HepG2 (cell line): ENCODE results near the gene PRDX2. TPM values are rescaled to one million over a fixed set of nuclear protein-coding genes. Genes with fewer than 3 reads are reported as not detected.

Source experiments
- ATAC-seq: fragments of 200-7000 bp; cut with Tn5 transposase; 3 replicates; pipeline ENCODE4 v1.9.1; 2020; ENCODE audit warnings: mild to moderate bottlenecking, moderate library complexity
- BruUV-seq: library from RNA; stranded (reverse); fragments of 400-500 nt; replicated peaks from 2 replicates; lab custom pipeline; 2021; lab: Mats Ljungman, UMichigan
- CTCF ChIA-PET: fragments of 300-600 bp; formaldehyde crosslinking; extraction: SDS; loops from one replicate; lab custom pipeline; 2021; ENCODE audit warnings: low total read pairs, inconsistent platforms, low intra/inter-chr PET ratio; lab: Yijun Ruan, JAX
- POLR2A ChIA-PET: fragments of 350-600 bp; sonication (Branson Sonifier 250); formaldehyde crosslinking; loops from one replicate; lab custom pipeline; 2020; ENCODE audit warnings: antibody characterized with exemption, inconsistent platforms; lab: Yijun Ruan, JAX
- DNase-seq: peaks from one replicate; pipeline ENCODE4 v3.0.0-alpha.2; 2015; ENCODE audit warnings: low spot score
- FAIRE-seq: peaks from 3 replicates; lab custom pipeline; 2011; peaks lifted over from hg19 to GRCh38; lab: Jason Lieb, UNC
- H2AFZ ChIP-seq: one replicate; pipeline ENCODE4 v1.6.1; 2011; ENCODE audit warnings: low read length, inconsistent platforms
- H3K27ac ChIP-seq: fragments of 300-600 bp; 3 replicates; pipeline ENCODE4 v1.8.0; 2011; ENCODE audit warnings: mixed run types, mild to moderate bottlenecking, mixed read lengths, low read length, inconsistent platforms; ENCODE audit not compliant: insufficient read depth; ENCODE audit errors: extremely low read length
- H3K27me3 ChIP-seq, 2 experiments: fragments of 200-600 bp in 1 of 2; 2 replicates in 1 of 2; 3 replicates in 1 of 2; pipeline versions ENCODE4 v1.6.0 to v1.8.0; 2011; ENCODE audit warnings: low read length in 2 of 2, mild to moderate bottlenecking in 2 of 2, moderate library complexity in 2 of 2, inconsistent platforms in 1 of 2; ENCODE audit not compliant: insufficient read depth in 2 of 2, control insufficient read depth in 1 of 2
- H3K36me3 ChIP-seq, 2 experiments: fragments of 200-600 bp in 1 of 2; replicated peaks in 1 of 2; 2 replicates in 1 of 2; 3 replicates in 1 of 2; pipeline versions ENCODE4 v1.5.1 to v1.8.0; 2011; ENCODE audit warnings: low read length in 2 of 2, inconsistent platforms in 1 of 2; ENCODE audit not compliant: insufficient read depth in 2 of 2, control insufficient read depth in 1 of 2
- H3K4me1 ChIP-seq: 2 replicates; pipeline ENCODE4 v1.5.1; 2012; ENCODE audit warnings: low read length, inconsistent platforms; ENCODE audit not compliant: insufficient read depth
- H3K4me2 ChIP-seq: 2 replicates; pipeline ENCODE4 v1.6.0; 2011; ENCODE audit warnings: low read depth, low read length, inconsistent platforms
- H3K4me3 ChIP-seq, 3 experiments: fragments of 200-600 bp in 1 of 3; sonication (generic), shearing (Covaris generic) in 1 of 3; replicated peaks in 1 of 3; 2 replicates each; pipeline ENCODE4 v1.5.1; 2011 to 2016; ENCODE audit warnings: low read length in 3 of 3, inconsistent platforms in 2 of 3, low read depth in 2 of 3, mild to moderate bottlenecking in 2 of 3, control low read depth in 1 of 3, mixed read lengths in 1 of 3; ENCODE audit not compliant: insufficient read depth in 1 of 3
- H3K79me2 ChIP-seq: one replicate; pipeline ENCODE4 v1.6.1; 2011; ENCODE audit warnings: low read length, inconsistent platforms; ENCODE audit not compliant: insufficient read depth
- H3K9ac ChIP-seq: 2 replicates; pipeline ENCODE4 v1.6.0; 2011; ENCODE audit warnings: mild to moderate bottlenecking, low read depth, low read length, inconsistent platforms; ENCODE audit not compliant: insufficient read depth
- H3K9me3 ChIP-seq: 2 replicates; pipeline ENCODE4 v1.5.1; 2012; ENCODE audit warnings: mild to moderate bottlenecking, low read length
- H4K20me1 ChIP-seq: 2 replicates; pipeline ENCODE4 v1.6.0; 2011; ENCODE audit warnings: inconsistent platforms, mild to moderate bottlenecking, low read length, moderate library complexity; ENCODE audit not compliant: insufficient read depth
- BRCA1 ChIP-seq: sonication (generic); formaldehyde crosslinking; IDR thresholded peaks from 2 replicates; pipeline ENCODE4 v1.4.0; 2020; ENCODE audit warnings: missing genetic modification reagents
- CHD4 ChIP-seq: fragments of 200-600 bp; sonication (generic); IDR thresholded peaks from 2 replicates; pipeline ENCODE4 v1.7.0; 2017; ENCODE audit warnings: mild to moderate bottlenecking, low read length, borderline replicate concordance
- CREM ChIP-seq, 2 experiments: sonication (generic) in 1 of 2; formaldehyde crosslinking in 1 of 2; IDR thresholded peaks; 2 replicates each; pipeline versions ENCODE4 v1.4.0 to v1.6.1; 2016 to 2020; ENCODE audit warnings: antibody characterized with exemption in 1 of 2, mild to moderate bottlenecking in 1 of 2, missing genetic modification reagents in 1 of 2
- SNRNP70 ChIP-seq: fragments of 200-400 bp; formaldehyde crosslinking; IDR thresholded peaks from 2 replicates; pipeline ENCODE4 v1.6.1; 2017; ENCODE audit warnings: mild to moderate bottlenecking, low read depth, low read length, moderate library complexity
- THAP11 ChIP-seq: IDR thresholded peaks from 2 replicates; pipeline ENCODE4 v1.6.1; 2016; ENCODE audit warnings: missing biosample characterization, missing genetic modification reagents
- ZNF335 ChIP-seq: sonication (generic); formaldehyde crosslinking; IDR thresholded peaks from 2 replicates; pipeline ENCODE4 v1.4.0; 2020; ENCODE audit warnings: missing genetic modification reagents
- WGBS: methylation state at CpG from one replicate; pipeline ENCODE4 v1.1.6; 2017; ENCODE audit warnings: low lambda C conversion rate; 5-methylcytosine and 5-hydroxymethylcytosine counted together
- in situ Hi-C: cut with HindIII; loops from 2 replicates; pipeline ENCODE4 v1.10.0; 2017; ENCODE audit warnings: low pct_unique_long_range_greater_than_20kb; ENCODE audit not compliant: extremely low pct_ligation_motif_present
- intact Hi-C: fragments of 100-400 bp; cut with micrococcal nuclease; formaldehyde crosslinking; loops from one replicate; pipeline ENCODE4 v1.10.0; 2022; ENCODE audit not compliant: unreplicated experiment
- polyA plus RNA-seq, 8 experiments: library from polyadenylated mRNA; depleted of rRNA in 3 of 8; stranded (reverse) in 7 of 8; unstranded in 1 of 8; fragments of >200 nt; fragmentation: Illumina TruSeq in 4 of 8; extraction: Trizol in 4 of 8; gene quantifications; 2 replicates each; pipeline versions ENCODE4 v1.2.1 to v1.2.3, GENCODE V29; 2011 to 2016; ENCODE audit warnings: low read depth in 4 of 8, missing spikeins in 1 of 8, mixed read lengths in 1 of 8; ENCODE audit not compliant: insufficient read depth in 1 of 8
- total RNA-seq, 5 experiments: library from RNA; depleted of rRNA; stranded (reverse); fragments of >200 nt; fragmentation: Illumina TruSeq; extraction: Trizol; gene quantifications; 2 replicates each; pipeline ENCODE4 v1.2.3, GENCODE V29; 2016; ENCODE audit warnings: low read depth in 1 of 5

PRDX2 gene
- total and polyA plus RNA-seq, 2 of the 13 experiments (the other 11 are each of a cell fraction or from before 2014, with no cell fraction given), result 218 to 381 TPM

DNA sequence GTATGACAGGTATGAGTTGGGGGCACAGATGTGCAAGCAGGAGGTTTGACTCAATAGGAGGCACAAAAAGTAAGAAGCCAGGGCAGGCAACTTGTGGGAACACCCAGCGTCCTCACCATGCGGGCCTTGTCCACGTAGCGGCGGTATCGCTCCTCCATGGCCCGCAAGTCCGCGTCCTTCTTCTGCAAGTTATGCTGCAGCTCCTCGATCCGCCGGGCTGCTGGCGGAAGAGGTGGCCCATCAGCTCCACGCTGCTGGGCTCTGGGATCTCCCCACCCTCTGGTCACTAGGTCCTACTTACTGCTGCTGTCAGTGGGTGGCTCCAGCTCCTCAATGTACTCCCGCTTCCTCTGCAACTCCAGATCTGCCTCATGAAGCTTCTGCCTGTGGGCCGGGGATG is 36.9 kb downstream of the PRDX2 start:
- Histone ChIP-seq H3K36me3 (0 out of 5 replicates have a peak, but pooled peaks cover 0 to 1% of the 10 kb centered on the region in 2 experiments), H3K27me3 (no peaks in the 10 kb centered on the region), H3K4me2 (no peak overlapping the region), H3K4me3 (no peak overlapping the region), H3K9me3 (no peaks in the 10 kb centered on the region), H4K20me1 (no peaks in the 10 kb centered on the region), H3K4me1 (0 out of 2 replicates have a peak, but pooled peaks cover 4% of the 10 kb centered on the region), H3K9ac (no peak overlapping the region), H3K27ac (no peak overlapping the region), H2AFZ (no peak overlapping the region), H3K79me2 (no peaks in the 10 kb centered on the region)
- no peak for DNase-seq
- no peak for ATAC-seq
- intact Hi-C loops, result no loop called here
- in situ Hi-C loops, result loop anchor here (5.0 kb wide), 1 partner anchor 38 kb away; the partner anchor contains the start of genes PRDX2 and THSD8
- no peak for TF ChIP-seq CHD4
- TF ChIP-seq CREM (IDR thresholded peaks at IDR 0.05), result no peak
- no peak for TF ChIP-seq CREM (CRISPR knock-in tag; IDR thresholded peaks at IDR 0.05)
- POLR2A ChIA-PET, result interaction anchor here (1.1 kb wide), 1 partner anchor 9 kb away, joined by 4 read pairs; no protein-coding TSS in a partner anchor
- BruUV-seq, result no TSS peak
- no peak for FAIRE-seq
- CTCF ChIA-PET, result interaction anchor here (1.8 kb wide), 1 partner anchor 32 kb away, joined by 6 read pairs; no protein-coding TSS in a partner anchor
- 97% methylated on average over 14 of the region's 16 CpGs for WGBS

- ATAC-seq, result no peak
- H3K9me3 ChIP-seq, result no peaks in the 10 kb centered on the region
- in situ Hi-C loops (no loop called here), intact Hi-C loops (no loop called here)
- no peak for TF ChIP-seq THAP11 (CRISPR knock-in tag)
- TF ChIP-seq ZNF335 (CRISPR knock-in tag), result no peak
- no peak for TF ChIP-seq BRCA1 (CRISPR knock-in tag)
- no peak for TF ChIP-seq SNRNP70
- 0 out of 2 replicates have a peak, but pooled peaks cover 4% of the 10 kb centered on the region for H3K4me1 ChIP-seq
- no peaks in the 10 kb centered on the region for H3K27me3 ChIP-seq
- no peak overlapping the region for H2AFZ ChIP-seq
- H3K9ac ChIP-seq, result no peak overlapping the region
- H3K79me2 ChIP-seq, result no peaks in the 10 kb centered on the region
- FAIRE-seq, result no peak
- BruUV-seq, result no TSS peak
- H3K4me3 ChIP-seq, result no peak overlapping the region
- H4K20me1 ChIP-seq, result no peaks in the 10 kb centered on the region
- H3K4me2 ChIP-seq, result no peak overlapping the region
- 0 out of 5 replicates have a peak, but pooled peaks cover 0 to 1% of the 10 kb centered on the region in 2 experiments for H3K36me3 ChIP-seq
- 100% methylated on average over 3 of the region's 11 CpGs for WGBS
- no peak for DNase-seq
- ChIA-PET CTCF (interaction anchor here (1.8 kb wide), 1 partner anchor 33 kb away, joined by 6 read pairs; no protein-coding TSS in a partner anchor), POLR2A (no interaction called here)
- H3K27ac ChIP-seq, result no peak overlapping the region
Measured at GRCh38 chr19:12763100-12763499, 38.5 kb downstream of the PRDX2 start.
